HG03196 (cell line): ENCODE data around the gene LRRC53.

Experiments
- ATAC-seq: cut with Tn5 transposase; IDR thresholded peaks from one replicate; pipeline ENCODE4 v1.9.1; 2021; ENCODE audit not compliant: unreplicated experiment

The LRRC53 gene

DNA sequence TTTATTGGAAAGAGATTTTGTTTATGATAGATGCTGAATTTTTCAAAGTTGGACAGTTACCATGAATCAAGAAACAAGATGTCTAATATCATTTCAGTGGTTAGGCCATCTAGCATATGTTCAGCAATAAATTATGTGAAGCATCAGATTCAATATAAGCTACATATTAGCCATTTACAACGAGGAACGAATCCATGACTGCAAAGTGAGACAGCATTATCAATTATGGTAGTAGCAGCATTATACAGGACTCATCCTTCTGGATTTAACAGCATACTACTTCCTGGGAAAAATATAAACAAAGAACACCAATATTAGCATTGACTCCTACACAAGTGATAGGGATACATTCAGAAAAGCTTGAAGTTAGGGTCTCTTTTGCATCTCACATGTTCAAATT lies 59.1 kb downstream of the LRRC53 start:
- ATAC-seq: no peak

DNA sequence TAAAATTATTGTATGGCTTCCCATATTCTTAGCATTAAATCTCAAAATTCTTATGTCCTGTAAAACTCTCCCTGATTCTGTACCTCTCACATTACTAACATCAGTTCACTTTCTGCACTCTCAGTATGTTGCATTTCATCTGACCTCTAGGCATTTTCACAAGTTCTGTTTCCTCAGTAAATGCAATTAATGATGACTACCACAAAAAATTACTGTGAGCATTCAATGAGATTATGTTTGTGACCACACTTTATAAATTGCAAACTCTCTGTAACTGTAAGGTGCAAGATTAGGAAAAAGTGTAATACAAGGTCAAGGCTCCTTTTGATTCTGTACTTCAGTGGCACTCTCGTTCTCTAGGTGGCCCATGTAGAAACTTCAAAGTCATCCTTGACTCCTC lies 60.4 kb downstream of the LRRC53 start:
- ATAC-seq: no peak

DNA sequence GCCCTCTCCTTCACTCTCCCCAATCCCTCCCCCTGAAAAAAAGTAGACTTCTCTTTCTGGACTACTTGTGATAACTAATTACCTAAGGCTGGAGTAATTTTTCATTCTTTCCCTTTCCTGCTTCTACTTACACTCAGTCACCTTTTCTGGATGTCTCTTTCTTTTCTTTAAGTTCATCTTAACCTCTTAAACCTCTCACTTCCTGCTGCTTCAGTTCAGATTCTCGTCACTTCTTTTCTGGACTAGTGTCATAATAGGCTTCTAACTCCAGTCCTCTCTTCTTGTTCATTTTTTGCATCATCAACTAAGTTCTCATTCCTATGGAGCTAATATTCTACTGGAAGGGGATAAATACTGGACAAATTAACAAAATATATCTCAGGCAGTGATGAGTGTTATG lies 75.4 kb downstream of the LRRC53 start:
- ATAC-seq: no peak

DNA sequence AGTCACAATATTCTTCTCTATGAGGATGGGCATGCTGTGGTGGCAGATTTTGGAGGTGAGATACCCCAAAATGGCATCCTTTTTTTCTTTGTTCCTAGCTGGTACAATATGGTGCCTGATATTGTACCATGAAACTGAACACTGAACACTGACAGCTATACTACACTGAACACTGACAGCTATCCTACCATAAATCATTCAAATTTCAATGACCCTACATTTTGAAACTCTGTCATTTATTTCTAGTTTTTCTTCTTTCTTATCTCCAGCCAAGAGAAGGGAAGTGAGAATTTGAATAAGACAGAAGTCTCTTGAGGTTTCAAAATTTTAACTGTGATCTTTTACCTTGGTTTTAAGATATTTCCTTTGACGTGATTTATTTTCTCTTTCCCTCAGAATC lies 76.3 kb downstream of the LRRC53 start:
- no peak for ATAC-seq

DNA sequence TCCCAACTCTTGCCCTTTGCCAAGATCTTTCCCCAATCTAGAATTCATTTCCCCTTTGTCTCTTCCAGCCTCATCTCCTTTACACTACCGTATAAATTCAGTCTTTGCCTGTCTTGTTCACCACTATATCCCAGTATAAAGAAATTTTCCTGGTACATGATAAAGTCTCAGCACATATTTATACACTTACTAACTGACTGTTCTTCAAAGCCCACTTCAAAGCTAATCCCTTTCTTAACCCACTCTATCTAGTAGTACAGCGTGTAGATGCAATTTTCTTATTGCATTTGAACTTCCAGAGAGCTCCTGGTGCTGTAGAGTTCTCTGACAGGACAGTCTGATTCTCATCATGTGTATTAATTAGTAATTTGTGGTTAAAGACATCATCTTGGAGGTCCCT lies 78.1 kb downstream of the LRRC53 start:
- ATAC-seq: no peak

DNA sequence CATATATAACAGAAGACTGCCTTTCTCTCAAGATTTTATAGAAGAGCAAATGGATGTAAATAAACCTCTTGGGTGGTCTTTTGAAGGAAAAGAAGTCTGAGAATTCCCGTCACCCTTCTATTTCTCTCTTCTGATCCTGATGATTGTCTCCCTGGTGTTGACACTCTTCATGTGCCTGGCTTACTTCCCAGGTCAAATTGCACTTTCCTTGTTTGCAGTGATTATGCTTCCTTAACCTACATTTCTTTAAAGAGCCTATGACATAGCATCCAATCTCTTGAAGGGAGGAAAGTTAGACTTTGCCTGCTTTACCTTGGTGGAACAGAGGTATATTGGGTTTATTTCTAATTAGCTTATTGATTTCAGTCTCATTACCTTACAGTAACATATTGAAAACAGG lies 80.1 kb downstream of the LRRC53 start:
- ATAC-seq: no peak

DNA sequence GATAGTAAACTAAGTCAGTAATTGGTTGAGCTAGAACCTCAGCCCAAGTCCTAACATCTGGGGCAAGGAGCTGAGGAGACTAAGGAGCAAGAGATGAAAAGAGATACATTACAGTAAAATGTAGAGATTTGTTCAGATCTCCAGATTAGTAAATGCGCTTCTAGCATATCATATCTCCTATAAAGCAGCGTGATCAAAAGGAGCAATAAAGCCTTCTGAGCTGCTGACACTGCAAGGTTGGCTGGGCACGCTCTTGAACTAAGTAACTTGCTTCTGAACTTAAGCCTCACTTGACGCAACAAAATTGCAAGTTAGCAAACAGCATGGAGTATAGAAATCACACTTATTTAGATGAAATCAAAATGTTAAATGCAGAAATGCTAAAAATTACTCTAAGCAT lies 80.9 kb downstream of the LRRC53 start:
- no peak for ATAC-seq

DNA sequence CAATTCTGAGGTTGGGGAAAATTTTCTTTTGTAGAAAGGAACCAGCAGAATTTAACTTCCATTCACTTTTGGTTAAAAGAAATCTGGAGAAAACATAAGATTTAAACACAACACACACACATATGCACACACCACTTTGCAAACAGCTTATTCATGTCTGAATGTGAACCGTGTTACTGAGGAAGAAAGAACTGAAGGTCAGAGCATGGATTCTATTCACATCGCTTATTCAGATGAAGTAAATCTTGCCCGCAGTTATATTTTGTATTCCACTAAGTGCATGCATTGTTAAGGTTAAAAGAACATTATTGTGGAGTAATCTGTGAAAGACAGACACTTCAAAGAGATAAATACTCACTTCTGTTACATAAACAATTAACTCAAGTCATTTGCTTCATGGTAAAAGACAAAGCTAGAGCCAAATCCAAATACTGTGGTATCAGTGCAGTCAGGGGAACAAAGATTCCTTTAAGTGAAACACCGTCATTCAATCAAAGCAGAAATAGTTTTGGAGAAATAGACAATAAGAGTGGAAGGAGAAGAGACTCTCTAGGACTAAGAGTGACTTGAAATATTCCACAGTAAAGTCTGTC lies 82.0 kb downstream of the LRRC53 start:
- ATAC-seq: no peak

DNA sequence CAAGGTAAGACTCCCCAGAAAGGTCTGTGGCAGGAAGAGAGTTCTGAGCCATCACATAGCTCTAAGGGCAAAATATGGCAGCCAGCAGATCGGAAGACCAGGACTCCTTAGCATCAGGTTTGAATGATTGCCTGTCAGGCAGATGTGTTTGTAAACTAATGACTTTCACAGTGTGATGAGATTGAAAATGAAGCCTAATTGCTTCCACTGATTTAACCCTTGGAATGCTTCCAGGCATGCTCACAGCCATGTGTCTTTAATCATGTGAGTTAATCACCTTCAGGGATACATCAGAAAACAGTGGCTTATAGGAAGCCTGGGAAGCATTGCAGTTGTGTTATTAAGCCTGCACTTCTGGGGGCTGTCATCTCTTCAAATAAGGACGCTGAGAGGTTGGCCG lies 82.8 kb downstream of the LRRC53 start:
- ATAC-seq: no peak

DNA sequence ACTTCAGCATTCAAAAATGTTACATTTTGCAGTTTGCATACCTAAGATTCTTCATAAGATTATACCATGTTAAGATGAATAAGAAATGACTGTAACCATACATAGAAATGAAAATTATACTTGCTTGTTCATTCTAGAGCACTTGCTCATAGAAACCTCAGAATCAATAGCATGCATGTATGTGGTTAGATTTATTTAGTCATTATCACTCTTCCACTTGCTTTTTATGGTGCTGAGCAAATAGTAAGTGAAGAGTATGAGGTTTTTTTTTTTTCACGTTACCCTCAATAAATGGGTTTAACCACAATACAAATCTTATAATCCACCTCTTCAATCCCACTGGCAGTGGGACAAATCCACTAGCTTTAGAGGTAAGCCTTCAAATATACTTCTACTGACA lies 84.7 kb downstream of the LRRC53 start:
- no peak for ATAC-seq

DNA sequence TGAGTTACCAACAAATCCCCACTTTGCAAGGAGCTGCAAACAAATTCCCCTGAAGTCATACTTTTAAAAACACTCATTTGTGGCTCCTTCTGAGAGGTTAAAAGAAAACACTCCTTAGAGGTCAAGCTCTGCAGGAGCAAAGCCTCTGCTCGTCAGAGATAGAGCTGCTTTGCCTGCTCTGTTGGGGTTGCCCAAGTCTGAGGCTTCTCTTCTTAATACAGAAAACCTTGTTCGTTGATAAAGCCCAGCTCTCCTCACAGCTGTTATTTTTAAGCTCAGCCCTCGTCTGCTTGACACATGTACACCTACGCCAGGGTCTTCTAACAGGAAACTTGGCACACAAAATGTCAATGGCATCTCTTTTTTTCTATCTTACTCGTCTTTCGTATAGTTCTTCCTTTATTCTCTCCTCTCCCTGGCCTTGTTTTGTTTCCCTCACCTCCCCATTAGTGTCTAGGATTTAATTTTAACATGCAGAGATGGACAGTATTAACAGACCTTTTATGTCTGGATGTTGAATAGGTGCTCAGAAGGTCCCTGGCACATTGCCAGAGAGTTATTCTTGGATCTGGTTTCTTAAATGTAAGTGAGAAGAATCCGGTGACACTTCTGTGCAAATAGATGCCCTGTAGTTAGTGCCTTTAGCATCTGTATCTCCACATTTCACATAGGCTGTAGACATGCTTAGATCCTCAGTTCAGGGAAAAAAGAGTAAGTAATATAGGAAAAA lies 86.0 kb downstream of the LRRC53 start:
- ATAC-seq: no peak

DNA sequence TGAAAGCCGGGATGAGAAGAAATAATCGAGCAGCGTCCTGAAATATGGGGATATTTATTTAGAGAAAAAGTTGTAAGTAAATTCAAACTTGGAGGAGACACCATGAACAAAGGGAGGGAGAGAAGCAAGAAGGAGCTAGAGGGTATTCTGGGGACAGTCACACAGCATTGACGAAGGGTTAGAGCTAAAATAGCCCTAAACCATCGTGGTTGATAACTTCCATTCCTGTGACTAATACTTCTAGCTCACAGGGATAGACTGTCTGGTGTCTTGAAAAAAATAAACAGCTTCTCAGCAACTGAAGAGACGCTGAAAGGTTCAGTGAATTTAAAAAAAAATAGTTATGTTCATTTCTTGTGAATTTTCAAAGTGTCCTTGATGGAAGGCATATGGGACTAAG lies 86.7 kb downstream of the LRRC53 start:
- ATAC-seq: no peak

DNA sequence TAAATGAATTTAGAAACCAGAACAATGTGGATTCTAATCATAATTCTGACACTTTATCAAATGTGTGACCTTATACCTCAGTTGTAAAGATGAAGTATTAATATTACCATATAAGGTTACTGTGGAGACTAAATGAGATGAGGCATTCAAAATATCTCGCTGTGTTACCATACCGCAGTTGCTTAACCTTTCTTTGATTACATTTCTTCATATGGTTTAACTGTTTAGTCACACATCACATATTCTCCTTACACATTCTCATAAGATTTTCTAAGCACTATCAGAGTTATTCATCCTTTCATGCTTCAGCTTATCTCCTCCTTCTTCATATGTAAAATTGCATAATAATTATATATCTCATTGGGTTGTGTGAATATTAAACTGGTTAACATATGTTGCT lies 88.9 kb downstream of the LRRC53 start:
- ATAC-seq: no peak

DNA sequence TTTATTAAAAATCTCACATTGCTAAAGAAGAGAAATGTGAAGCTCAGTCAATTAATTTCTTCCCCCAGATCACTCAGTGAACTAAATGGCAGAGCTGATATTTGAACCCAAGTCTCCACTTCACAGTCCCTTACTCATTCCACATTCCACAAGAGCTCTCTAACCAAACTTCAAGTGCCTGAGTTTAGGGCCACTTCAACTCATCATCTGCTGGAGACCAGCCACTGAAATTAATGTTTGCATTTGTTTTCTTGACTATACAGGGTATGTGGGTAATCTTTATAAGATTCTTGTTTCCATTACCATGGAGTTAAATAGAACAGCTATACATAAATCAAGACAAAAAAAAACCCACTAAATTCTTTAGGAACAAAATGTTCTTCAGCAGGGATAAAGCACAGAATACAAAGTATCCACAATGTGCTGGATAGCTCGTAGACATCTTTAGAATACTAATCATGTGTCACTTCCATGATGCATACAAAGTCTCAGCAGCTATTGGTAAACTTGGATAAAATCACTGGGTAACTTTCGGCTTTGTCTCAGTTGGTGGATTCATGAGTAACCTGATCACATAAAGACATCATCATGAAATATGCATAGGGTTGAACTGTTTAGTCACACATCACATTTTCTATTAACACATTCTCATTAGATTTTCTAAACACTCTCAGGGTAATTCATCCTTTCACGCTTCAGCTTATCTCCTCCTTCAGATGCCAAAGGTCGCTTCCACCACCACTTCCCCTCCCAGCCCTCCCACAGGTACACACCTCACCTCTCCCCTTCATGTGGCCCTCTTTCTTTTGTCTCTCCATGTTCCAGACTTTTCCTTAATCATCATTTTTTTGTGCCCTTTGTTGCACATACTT lies 89.8 kb downstream of the LRRC53 start:
- ATAC-seq: no peak

DNA sequence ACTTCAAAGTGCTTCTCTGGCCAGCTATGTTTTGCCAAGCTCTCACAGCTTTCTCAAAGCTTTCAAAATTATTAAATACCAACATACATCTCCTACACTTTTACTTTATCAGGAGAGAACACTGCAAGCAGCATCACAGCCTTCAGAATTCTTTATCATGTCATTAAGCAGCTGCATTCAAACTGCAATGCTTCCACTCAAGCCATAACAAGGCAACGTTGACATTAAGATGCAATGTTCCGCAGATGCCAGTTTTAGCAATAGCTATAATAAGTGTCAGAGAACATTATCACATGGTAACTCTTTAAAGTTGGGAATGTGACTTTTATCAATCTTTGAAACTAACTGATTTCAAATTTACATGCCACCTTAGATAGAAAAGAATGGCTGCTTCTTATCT lies 91.9 kb downstream of the LRRC53 start:
- no peak for ATAC-seq
